ENCODE data around the gene LY6G5C.

LY6G5C gene

DNA sequence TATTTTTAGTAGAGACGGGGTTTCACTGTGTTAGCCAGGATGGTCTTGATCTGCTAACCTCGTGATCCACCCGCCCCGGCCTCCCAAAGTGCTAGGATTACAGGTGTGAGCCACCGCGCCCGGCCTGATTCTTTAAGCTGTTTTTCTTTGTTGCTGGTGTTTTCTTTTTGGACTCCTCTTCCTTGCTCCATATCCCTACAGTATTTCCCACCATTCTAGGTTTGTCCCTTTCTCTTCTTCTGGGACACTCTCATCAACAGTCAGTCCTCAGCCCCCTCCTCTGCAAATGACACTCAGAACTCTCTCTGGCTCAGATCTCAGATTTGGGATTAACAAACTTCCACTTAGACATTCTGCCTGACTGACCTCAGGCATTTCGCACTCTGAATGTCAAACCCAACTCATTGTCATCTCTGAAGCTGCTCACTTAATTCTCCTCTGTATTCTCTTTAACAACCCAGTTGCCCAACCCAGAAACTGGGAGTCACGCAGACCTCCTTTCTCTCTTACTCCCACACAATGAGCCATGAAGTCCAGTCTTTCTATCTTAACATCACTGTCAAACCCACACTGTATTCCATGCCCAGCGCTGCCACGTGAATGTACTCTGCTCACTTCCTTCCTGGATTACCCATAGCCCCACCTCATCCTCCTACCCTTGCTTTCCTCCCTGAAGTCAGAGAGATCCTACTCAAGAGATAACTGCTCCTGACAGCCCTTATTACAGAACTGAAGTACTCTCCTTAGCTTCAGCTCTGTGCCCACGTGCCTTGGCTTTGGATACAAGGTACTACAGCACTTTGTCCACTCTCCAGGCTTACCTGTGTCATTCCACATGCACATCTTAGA is 44.9 kb upstream of the LY6G5C start:
- TF ChIP-seq, protein P1, sequence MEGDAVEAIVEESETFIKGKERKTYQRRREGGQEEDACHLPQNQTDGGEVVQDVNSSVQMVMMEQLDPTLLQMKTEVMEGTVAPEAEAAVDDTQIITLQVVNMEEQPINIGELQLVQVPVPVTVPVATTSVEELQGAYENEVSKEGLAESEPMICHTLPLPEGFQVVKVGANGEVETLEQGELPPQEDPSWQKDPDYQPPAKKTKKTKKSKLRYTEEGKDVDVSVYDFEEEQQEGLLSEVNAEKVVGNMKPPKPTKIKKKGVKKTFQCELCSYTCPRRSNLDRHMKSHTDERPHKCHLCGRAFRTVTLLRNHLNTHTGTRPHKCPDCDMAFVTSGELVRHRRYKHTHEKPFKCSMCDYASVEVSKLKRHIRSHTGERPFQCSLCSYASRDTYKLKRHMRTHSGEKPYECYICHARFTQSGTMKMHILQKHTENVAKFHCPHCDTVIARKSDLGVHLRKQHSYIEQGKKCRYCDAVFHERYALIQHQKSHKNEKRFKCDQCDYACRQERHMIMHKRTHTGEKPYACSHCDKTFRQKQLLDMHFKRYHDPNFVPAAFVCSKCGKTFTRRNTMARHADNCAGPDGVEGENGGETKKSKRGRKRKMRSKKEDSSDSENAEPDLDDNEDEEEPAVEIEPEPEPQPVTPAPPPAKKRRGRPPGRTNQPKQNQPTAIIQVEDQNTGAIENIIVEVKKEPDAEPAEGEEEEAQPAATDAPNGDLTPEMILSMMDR (conservative IDR thresholded peaks at IDR 0.05), result no peak
- H3K27ac ChIP-seq, result peak overlapping the region; percentile 37; the same call in 1 of the 2 replicates

DNA sequence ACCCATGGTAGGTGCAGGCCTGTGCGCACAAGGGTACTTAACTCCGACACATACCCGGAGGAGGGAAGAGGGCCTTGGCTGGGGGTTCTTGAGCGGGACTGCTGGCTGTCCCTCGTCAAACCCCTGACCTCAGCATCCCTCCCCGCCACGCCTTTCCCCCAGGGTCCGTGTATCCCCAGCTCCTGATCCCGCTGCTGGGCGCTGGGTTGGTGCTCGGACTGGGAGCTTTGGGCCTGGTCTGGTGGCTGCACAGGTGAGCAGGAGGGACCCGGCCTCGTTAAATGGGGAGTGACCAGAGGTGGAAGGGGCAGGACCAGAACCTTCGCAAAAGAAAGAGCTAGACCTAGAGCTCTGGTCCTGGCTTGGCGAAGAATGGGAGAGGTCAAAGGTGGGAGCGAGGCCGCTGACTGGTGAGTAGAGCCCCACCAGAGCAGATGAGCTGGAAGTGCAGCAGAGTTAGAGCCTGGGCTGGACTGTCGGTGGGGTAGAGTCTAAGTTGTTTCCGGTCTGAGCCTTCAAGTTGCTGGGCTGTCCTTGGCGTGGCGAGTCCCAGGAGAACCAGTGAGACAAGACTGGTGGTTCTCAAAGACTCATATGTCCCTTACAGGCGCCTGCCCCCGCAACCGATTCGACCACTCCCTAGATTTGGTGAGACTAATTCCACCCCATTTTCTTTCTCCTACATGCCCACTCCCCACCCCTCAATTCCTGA is 43.3 kb upstream of the LY6G5C start:
- no peak overlapping the region for H3K27ac ChIP-seq

DNA sequence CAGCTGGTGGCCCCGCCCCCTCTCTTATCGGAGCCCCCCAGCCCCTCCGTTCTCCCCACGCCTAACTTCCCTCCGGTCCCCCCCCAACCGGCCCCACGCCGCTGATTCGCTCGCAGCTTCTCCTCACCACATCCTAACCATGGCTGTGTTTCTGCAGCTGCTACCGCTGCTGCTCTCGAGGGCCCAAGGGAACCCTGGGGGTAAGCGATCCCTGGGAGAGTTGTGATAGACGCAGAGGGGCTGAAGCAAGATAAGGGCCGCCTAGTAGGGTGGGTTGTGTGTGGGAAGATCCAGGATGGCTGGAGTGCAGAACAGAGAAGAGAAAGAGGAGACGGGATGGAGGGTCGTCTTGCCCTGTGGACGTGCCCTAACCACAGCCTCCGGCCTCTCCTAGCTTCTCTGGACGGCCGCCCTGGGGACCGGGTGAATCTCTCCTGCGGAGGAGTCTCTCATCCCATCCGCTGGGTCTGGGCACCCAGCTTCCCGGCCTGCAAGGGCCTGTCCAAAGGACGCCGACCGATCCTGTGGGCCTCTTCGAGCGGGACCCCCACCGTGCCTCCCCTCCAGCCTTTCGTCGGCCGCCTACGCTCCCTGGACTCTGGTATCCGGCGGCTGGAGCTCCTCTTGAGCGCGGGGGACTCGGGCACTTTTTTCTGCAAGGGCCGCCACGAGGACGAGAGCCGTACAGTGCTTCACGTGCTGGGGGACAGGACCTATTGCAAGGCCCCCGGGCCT is 42.5 kb upstream of the LY6G5C start, which contains the start of gene MPIG6B:
Gene MPIG6B (plus strand): TSS at position 129 of the 735 bp plus-strand sequence. CDS start 11 bp downstream, at position 140.
- H3K27ac ChIP-seq, result no peak within 1 kb of the TSS
- TF ChIP-seq, protein P1 (conservative IDR thresholded peaks at IDR 0.05), result no peak

More for the DNA sequence above, 43.3 kb upstream of the LY6G5C start:
- TF ChIP-seq, protein P1 (conservative IDR thresholded peaks at IDR 0.05), result no peak

- H3K27ac ChIP-seq, result no peak overlapping the region
- TF ChIP-seq, protein P1 (conservative IDR thresholded peaks at IDR 0.05), result no peak
Measured at GRCh38 chr6:31722173-31722572, 41.3 kb upstream of the LY6G5C start.

- no peak within 1 kb of the TSS for H3K27ac ChIP-seq
- TF ChIP-seq, protein P1 (conservative IDR thresholded peaks at IDR 0.05), result no peak
Measured at GRCh38 chr6:31721351-31722020, 40.6 kb upstream of the LY6G5C start, which contains the start of gene LY6G6C. Gene LY6G6C, minus strand, starts transcription at chr6:31721746. Its CDS starts 67 bp downstream, at chr6:31721679.

DNA sequence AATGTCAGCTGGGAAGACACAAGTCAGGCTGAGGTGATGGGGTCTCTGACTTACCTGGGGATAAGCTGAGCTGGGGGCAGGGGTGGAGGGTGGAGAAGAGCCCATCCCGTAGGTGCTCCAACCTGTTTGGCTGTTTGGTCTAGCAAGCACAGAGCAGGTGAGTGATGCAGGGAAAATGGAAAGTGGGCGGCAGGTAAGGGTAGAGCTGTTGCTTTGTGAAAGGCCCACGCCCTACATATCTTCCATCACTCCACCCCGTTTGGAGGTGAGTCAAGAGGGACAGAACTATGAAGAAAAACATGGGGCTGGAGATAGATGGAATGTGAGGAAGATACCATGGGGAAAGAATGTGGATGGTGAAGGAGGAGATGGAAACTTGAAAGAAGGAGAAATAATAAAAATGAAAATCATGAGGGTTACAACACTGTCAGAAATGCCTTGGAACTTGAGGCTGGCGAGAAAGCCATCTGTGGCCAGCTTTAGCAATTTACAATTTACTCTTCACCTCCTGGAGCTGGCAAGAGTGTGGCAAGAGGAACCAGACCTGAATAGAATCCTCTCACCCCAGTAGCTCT is 39.4 kb upstream of the LY6G5C start:
- TF ChIP-seq, protein P1 (conservative IDR thresholded peaks at IDR 0.05), result no peak

More for the DNA sequence above, 39.4 kb upstream of the LY6G5C start:
- no peak overlapping the region for H3K27ac ChIP-seq

All from VCaP (cell line).